Psoas muscle (tissue), 8 donors: ENCODE results near the gene FAM216A. TPM values are rescaled to one million over a fixed set of nuclear protein-coding genes. Genes with fewer than 3 reads are reported as not detected.

Source experiments
- ATAC-seq, 4 donors: fragments of 200-7000 bp; cut with Tn5 transposase; one replicate each; pipeline ENCODE4 v1.9.1; 2020; ENCODE audit warnings: moderate library complexity in 3 of 4, mild to moderate bottlenecking in 2 of 4
- DNase-seq, 2 donors: peaks; one replicate each; pipeline ENCODE4 v3.0.0-alpha.2; 2020
- H3K27ac ChIP-seq: fragments of 200-600 bp; one replicate; pipeline ENCODE4 v1.8.0; 2022
- H3K27me3 ChIP-seq, 3 donors: fragments of 200-600 bp in 1 of 3; one replicate each; pipeline versions ENCODE4 v1.6.1 to v1.8.0; 2013 to 2022; ENCODE audit warnings: low read length in 2 of 3, mild to moderate bottlenecking in 2 of 3, moderate library complexity in 1 of 3; ENCODE audit not compliant: insufficient read depth in 3 of 3
- H3K36me3 ChIP-seq, 2 donors: fragments of 200-600 bp in 1 of 2; one replicate each; pipeline versions ENCODE4 v1.6.1 to v1.8.0; 2013 to 2022; ENCODE audit warnings: low read depth in 1 of 2, mild to moderate bottlenecking in 1 of 2, moderate library complexity in 1 of 2; ENCODE audit not compliant: insufficient read depth in 1 of 2
- H3K4me1 ChIP-seq: fragments of 200-600 bp; one replicate; pipeline ENCODE4 v1.8.0; 2022
- H3K4me3 ChIP-seq: fragments of 200-600 bp; one replicate; pipeline ENCODE4 v1.8.0; 2022; ENCODE audit warnings: mild to moderate bottlenecking
- H3K9me3 ChIP-seq: fragments of 200-600 bp; one replicate; pipeline ENCODE4 v1.8.0; 2022
- WGBS, 3 donors: extraction: QIAGEN DNeasy Blood & Tissue Kit; methylation state at CpG; one replicate each; pipeline versions ENCODE4 v1.1.6 to v1.1.7; 2013; 5-methylcytosine and 5-hydroxymethylcytosine counted together
- intact Hi-C, 2 donors: fragments of 100-400 bp; cut with DNase I; formaldehyde crosslinking; loops; one replicate each; pipeline versions ENCODE4 v1.11.0 to v1.14.2; 2022
- polyA plus RNA-seq, 3 donors: library from polyadenylated mRNA; stranded (reverse); fragments of 200-250 nt; gene quantifications; one replicate each; pipeline ENCODE4 v1.2.3, GENCODE V29; 2013
- total RNA-seq, 4 donors: library from RNA; stranded (reverse); fragmentation: NEBNext Ultra II Directional in 2 of 4; extraction: Animal tissue kit (Norgen Biotek cat#: 25700) in 2 of 4; gene quantifications; one replicate each; pipeline versions ENCODE4 v1.2.1 to v1.2.4, GENCODE V29; 2021 to 2023
- TF ChIP-seq, protein P1 (sequence below): fragments of 200-600 bp; IDR thresholded peaks from one replicate; pipeline ENCODE4 v1.8.0; 2022; ENCODE audit warnings: antibody characterized with exemption
- donor health status: healthy with polysubstance abuse.
- donor health status: DM: no; HTN: no; CAD: no; lungs with moderate emphysema.
- donor health status: Bipolar disorder and iron deficiency.
- donor health status: healthy.
- donor health status: DM: yes; HTN: yes; CAD: no.
- donor health status: DM: no; HTN: no; CAD: no.
- donor health status: DM: no; HTN: no; CAD: no.
- donor health status: DM: yes; HTN: yes; CAD: no.

FAM216A gene
- total and polyA plus RNA-seq, 7 donors: 1.7 to 8.3 (median 3.1) TPM

- Histone ChIP-seq H3K27ac (no peak overlapping the region), H3K4me3 (no peak overlapping the region), H3K9me3 (no peaks in the 10 kb centered on the region), H3K27me3 (no peaks in the 10 kb centered on the region), H3K4me1 (peaks cover 19% of the 10 kb centered on the region), H3K36me3 (peaks cover 4 to 43% of the 10 kb centered on the region in 2 donors)
- intact Hi-C loops: loop anchor here in 1 of 2 donors (5.0 kb wide), 1 partner anchor 69 kb away; no protein-coding TSS in a partner anchor
- peak in 3 of 4 donors; percentile 31 to 39 (median 35) for ATAC-seq
- TF ChIP-seq, protein P1, sequence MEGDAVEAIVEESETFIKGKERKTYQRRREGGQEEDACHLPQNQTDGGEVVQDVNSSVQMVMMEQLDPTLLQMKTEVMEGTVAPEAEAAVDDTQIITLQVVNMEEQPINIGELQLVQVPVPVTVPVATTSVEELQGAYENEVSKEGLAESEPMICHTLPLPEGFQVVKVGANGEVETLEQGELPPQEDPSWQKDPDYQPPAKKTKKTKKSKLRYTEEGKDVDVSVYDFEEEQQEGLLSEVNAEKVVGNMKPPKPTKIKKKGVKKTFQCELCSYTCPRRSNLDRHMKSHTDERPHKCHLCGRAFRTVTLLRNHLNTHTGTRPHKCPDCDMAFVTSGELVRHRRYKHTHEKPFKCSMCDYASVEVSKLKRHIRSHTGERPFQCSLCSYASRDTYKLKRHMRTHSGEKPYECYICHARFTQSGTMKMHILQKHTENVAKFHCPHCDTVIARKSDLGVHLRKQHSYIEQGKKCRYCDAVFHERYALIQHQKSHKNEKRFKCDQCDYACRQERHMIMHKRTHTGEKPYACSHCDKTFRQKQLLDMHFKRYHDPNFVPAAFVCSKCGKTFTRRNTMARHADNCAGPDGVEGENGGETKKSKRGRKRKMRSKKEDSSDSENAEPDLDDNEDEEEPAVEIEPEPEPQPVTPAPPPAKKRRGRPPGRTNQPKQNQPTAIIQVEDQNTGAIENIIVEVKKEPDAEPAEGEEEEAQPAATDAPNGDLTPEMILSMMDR: no peak
- WGBS, 3 donors: 93 to 95% (median 94%) methylated on average over 6 of the region's 6 CpGs
- no peak for DNase-seq
Observed at GRCh38 chr12:110528277-110528839, 59.7 kb downstream of the FAM216A start.

DNA sequence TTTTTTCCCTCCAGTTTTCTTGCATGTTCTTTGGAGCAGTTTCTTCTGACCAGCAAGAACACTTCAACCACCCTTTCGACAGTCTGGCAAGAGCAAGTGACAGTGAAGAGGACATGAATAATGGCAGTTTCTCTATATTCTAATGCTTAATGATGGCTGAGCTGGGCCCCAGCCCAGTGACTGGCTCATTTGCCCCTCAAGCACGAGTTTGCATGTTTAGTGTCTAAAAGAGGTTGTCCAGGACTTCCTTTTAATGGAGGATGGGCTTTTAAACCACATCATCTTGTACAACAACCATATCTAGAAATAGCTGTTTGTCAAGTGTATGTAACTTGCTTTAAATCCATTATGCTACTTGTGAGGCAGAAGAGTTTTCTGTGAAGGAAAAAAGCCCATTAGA, 61.9 kb downstream of the FAM216A start:
- WGBS, 3 donors: 85 to 96% (median 86%) methylated on average over 2 of the region's 2 CpGs
- no peak for DNase-seq
- Histone ChIP-seq H3K36me3 (peaks cover 4 to 62% of the 10 kb centered on the region in 2 donors), H3K27ac (no peak overlapping the region), H3K9me3 (no peaks in the 10 kb centered on the region), H3K27me3 (no peaks in the 10 kb centered on the region), H3K4me1 (peaks cover 41% of the 10 kb centered on the region), H3K4me3 (no peak overlapping the region)
- no peak for ATAC-seq
- intact Hi-C loops: no loop called here
- TF ChIP-seq, protein P1: no peak

- TF ChIP-seq, protein P1: no peak
- DNase-seq (no peak), ATAC-seq (peak in 2 of 4 donors; percentile 12 to 28)
- intact Hi-C loops: no loop called here
- peaks cover 54% of the 10 kb centered on the region for H3K4me1 ChIP-seq
- no peak overlapping the region for H3K4me3 ChIP-seq
- H3K36me3 ChIP-seq: peaks cover 14 to 75% of the 10 kb centered on the region in 2 donors
- no peaks in the 10 kb centered on the region for H3K27me3 ChIP-seq
- no peak overlapping the region for H3K27ac ChIP-seq
- 47 to 73% (median 56%) methylated on average over 2 of the region's 2 CpGs for WGBS, 3 donors
- no peaks in the 10 kb centered on the region for H3K9me3 ChIP-seq
Observed at GRCh38 chr12:110531741-110532333, 63.2 kb downstream of the FAM216A start.

GRCh38 chr12:110532644-110533043, 64.0 kb downstream of the FAM216A start:
- WGBS, 3 donors: 90 to 92% (median 92%) methylated on average over 3 of the region's 3 CpGs
- TF ChIP-seq, protein P1: no peak
- peaks cover 61% of the 10 kb centered on the region for H3K4me1 ChIP-seq

More at GRCh38 chr12:110532644-110533043, 64.0 kb downstream of the FAM216A start:
- peaks cover 14 to 77% of the 10 kb centered on the region in 2 donors for H3K36me3 ChIP-seq
- no peaks in the 10 kb centered on the region for H3K9me3 ChIP-seq
- intact Hi-C loops: no loop called here
- H3K4me3 ChIP-seq: no peak overlapping the region
- no peaks in the 10 kb centered on the region for H3K27me3 ChIP-seq
- DNase-seq: no peak
- no peak overlapping the region for H3K27ac ChIP-seq
- no peak for ATAC-seq
